ENCODE data around the gene TMEM245.
"Not testable (repeated sequence)": the region's sequence is repeated elsewhere in the genome, so short reads cannot be mapped to it uniquely, and the experiment has no call there.

GRCh38 chr9:109053121-109053520 is 66.6 kb downstream of the TMEM245 start:
- not testable (repeated sequence) for TF ChIP-seq EZH2phosphoT487 (IDR thresholded peaks at IDR 0.05; ENCODE audit: borderline replicate concordance, low read length)
- TF ChIP-seq, protein P1, sequence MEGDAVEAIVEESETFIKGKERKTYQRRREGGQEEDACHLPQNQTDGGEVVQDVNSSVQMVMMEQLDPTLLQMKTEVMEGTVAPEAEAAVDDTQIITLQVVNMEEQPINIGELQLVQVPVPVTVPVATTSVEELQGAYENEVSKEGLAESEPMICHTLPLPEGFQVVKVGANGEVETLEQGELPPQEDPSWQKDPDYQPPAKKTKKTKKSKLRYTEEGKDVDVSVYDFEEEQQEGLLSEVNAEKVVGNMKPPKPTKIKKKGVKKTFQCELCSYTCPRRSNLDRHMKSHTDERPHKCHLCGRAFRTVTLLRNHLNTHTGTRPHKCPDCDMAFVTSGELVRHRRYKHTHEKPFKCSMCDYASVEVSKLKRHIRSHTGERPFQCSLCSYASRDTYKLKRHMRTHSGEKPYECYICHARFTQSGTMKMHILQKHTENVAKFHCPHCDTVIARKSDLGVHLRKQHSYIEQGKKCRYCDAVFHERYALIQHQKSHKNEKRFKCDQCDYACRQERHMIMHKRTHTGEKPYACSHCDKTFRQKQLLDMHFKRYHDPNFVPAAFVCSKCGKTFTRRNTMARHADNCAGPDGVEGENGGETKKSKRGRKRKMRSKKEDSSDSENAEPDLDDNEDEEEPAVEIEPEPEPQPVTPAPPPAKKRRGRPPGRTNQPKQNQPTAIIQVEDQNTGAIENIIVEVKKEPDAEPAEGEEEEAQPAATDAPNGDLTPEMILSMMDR (IDR thresholded peaks at IDR 0.05; ENCODE audit: low read depth, low read length, poor library complexity, severe bottlenecking), result not testable (repeated sequence)

Measured in DOHH2 (cell line).